Measurements from ENCODE around the gene CMTM7. TPM values are rescaled to one million over a fixed set of nuclear protein-coding genes. Genes with fewer than 3 reads are reported as not detected.

Gene CMTM7
- total and polyA plus RNA-seq, 2 experiments from 2014 or later = 32.2 to 93.6 TPM

DNA sequence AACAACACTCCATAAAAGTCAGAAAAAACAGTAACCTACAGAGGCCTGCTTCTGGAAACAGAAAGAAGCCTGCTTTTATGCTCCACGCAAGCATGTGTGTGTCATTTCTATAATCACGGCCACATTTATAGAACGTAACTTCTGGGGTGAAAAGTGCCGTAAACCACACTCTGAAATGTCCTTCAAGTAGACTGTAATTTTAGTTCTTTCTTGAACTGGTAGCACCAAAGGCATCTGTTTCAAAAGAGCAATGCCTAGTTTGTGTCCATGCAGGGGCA, 19.5 kb upstream of the CMTM7 start:
- H3K4me3 Mint-ChIP-seq = no peak overlapping the region
- Histone ChIP-seq H3F3A (replicated peaks; ENCODE audit: low read depth) (0 out of 2 replicates have a peak, but pooled peaks cover 3% of the 10 kb centered on the region), H3K27me3 (ENCODE audit: insufficient read depth) (no peaks in the 10 kb centered on the region), H3K79me2 (replicated peaks; ENCODE audit: insufficient read depth) (no peaks in the 10 kb centered on the region), H3K4me1 (ENCODE audit: insufficient read depth) (peaks cover 10% of the 10 kb centered on the region), H2AFZ (no peak overlapping the region), H4K20me1 (replicated peaks; ENCODE audit: insufficient read depth) (no peaks in the 10 kb centered on the region), H3K4me2 (no peak overlapping the region), H3K4me3 (no peak overlapping the region), H3K9me2 (ENCODE audit: insufficient read depth) (no peaks in the 10 kb centered on the region), H3K36me3 (ENCODE audit: insufficient read depth) (no peaks in the 10 kb centered on the region), H3K27ac (ENCODE audit: low read depth) (no peak overlapping the region)
- DNase-seq (ENCODE audit: low spot score) (no peak), ATAC-seq (no peak)
- H3K9me3 Mint-ChIP-seq = no peaks in the 10 kb centered on the region
- no peaks in the 10 kb centered on the region for H3K36me3 Mint-ChIP-seq (ENCODE audit: low read depth)
- peaks cover 12% of the 10 kb centered on the region for H3K4me1 Mint-ChIP-seq
- H3K27me3 Mint-ChIP-seq (ENCODE audit: insufficient read depth, low read depth, poor library complexity) = no peaks in the 10 kb centered on the region
- H3K27ac Mint-ChIP-seq = no peak overlapping the region
- no peak for TF ChIP-seq NANOG (IDR thresholded peaks at IDR 0.05; ENCODE audit: borderline replicate concordance)

DNA sequence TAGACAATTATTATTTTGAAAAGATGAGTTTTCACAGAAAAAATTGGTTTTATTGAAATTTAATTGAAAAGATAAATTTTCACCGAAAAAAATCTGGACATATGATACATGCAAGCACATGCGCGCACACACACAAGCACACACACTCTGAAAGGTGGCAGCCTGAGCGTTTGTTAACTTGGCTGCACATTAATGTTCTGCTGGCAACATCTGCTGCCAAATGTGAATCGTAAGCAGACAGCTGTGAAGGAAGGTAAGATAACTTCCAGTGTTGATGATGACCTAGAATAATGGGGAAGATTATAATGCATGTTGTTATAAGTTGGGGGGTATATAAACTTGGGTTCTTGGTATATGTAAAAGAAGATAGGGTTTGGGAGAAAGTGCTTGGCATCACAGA, 18.4 kb upstream of the CMTM7 start:
- no peak overlapping the region for H3K27ac ChIP-seq (ENCODE audit: low read depth)
- no peaks in the 10 kb centered on the region for H3F3A ChIP-seq (replicated peaks; ENCODE audit: low read depth)
- no peaks in the 10 kb centered on the region for H3K79me2 ChIP-seq (replicated peaks; ENCODE audit: insufficient read depth)
- 0 out of 2 replicates have a peak, but pooled peaks cover under 1% of the 10 kb centered on the region for H3K4me1 ChIP-seq (ENCODE audit: insufficient read depth)
- Mint-ChIP-seq H3K4me1 (peaks cover 3% of the 10 kb centered on the region; the same call in 1 of the 3 replicates), H3K4me3 (no peak overlapping the region), H3K27ac (no peak overlapping the region), H3K27me3 (ENCODE audit: insufficient read depth, low read depth, poor library complexity) (no peaks in the 10 kb centered on the region), H3K36me3 (ENCODE audit: low read depth) (no peaks in the 10 kb centered on the region), H3K9me3 (no peaks in the 10 kb centered on the region)
- DNase-seq (ENCODE audit: low spot score) = no peak
- no peaks in the 10 kb centered on the region for H4K20me1 ChIP-seq (replicated peaks; ENCODE audit: insufficient read depth)
- no peaks in the 10 kb centered on the region for H3K27me3 ChIP-seq (ENCODE audit: insufficient read depth)
- H3K4me3 ChIP-seq = no peak overlapping the region
- ATAC-seq = no peak
- H3K4me2 ChIP-seq = no peak overlapping the region
- H2AFZ ChIP-seq = no peak overlapping the region
- TF ChIP-seq, protein P1, sequence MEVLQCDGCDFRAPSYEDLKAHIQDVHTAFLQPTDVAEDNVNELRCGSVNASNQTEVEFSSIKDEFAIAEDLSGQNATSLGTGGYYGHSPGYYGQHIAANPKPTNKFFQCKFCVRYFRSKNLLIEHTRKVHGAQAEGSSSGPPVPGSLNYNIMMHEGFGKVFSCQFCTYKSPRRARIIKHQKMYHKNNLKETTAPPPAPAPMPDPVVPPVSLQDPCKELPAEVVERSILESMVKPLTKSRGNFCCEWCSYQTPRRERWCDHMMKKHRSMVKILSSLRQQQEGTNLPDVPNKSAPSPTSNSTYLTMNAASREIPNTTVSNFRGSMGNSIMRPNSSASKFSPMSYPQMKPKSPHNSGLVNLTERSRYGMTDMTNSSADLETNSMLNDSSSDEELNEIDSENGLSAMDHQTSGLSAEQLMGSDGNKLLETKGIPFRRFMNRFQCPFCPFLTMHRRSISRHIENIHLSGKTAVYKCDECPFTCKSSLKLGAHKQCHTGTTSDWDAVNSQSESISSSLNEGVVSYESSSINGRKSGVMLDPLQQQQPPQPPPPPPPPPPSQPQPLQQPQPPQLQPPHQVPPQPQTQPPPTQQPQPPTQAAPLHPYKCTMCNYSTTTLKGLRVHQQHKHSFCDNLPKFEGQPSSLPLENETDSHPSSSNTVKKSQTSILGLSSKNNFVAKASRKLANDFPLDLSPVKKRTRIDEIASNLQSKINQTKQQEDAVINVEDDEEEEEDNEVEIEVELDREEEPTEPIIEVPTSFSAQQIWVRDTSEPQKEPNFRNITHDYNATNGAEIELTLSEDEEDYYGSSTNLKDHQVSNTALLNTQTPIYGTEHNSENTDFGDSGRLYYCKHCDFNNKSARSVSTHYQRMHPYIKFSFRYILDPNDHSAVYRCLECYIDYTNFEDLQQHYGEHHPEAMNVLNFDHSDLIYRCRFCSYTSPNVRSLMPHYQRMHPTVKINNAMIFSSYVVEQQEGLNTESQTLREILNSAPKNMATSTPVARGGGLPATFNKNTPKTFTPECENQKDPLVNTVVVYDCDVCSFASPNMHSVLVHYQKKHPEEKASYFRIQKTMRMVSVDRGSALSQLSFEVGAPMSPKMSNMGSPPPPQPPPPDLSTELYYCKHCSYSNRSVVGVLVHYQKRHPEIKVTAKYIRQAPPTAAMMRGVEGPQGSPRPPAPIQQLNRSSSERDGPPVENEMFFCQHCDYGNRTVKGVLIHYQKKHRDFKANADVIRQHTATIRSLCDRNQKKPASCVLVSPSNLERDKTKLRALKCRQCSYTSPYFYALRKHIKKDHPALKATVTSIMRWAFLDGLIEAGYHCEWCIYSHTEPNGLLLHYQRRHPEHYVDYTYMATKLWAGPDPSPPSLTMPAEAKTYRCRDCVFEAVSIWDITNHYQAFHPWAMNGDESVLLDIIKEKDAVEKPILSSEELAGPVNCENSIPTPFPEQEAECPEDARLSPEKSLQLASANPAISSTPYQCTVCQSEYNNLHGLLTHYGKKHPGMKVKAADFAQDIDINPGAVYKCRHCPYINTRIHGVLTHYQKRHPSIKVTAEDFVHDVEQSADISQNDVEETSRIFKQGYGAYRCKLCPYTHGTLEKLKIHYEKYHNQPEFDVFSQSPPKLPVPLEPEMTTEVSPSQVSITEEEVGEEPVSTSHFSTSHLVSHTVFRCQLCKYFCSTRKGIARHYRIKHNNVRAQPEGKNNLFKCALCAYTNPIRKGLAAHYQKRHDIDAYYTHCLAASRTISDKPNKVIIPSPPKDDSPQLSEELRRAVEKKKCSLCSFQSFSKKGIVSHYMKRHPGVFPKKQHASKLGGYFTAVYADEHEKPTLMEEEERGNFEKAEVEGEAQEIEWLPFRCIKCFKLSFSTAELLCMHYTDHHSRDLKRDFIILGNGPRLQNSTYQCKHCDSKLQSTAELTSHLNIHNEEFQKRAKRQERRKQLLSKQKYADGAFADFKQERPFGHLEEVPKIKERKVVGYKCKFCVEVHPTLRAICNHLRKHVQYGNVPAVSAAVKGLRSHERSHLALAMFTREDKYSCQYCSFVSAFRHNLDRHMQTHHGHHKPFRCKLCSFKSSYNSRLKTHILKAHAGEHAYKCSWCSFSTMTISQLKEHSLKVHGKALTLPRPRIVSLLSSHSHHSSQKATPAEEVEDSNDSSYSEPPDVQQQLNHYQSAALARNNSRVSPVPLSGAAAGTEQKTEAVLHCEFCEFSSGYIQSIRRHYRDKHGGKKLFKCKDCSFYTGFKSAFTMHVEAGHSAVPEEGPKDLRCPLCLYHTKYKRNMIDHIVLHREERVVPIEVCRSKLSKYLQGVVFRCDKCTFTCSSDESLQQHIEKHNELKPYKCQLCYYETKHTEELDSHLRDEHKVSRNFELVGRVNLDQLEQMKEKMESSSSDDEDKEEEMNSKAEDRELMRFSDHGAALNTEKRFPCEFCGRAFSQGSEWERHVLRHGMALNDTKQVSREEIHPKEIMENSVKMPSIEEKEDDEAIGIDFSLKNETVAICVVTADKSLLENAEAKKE (CRISPR knock-in tag; IDR thresholded peaks at IDR 0.05) = no peak
- TF ChIP-seq ZNF114 (CRISPR knock-in tag; IDR thresholded peaks at IDR 0.05) (no peak), JUNB (IDR thresholded peaks at IDR 0.05; ENCODE audit: unreplicated experiment) (no peak)
- TF ChIP-seq, protein P2, sequence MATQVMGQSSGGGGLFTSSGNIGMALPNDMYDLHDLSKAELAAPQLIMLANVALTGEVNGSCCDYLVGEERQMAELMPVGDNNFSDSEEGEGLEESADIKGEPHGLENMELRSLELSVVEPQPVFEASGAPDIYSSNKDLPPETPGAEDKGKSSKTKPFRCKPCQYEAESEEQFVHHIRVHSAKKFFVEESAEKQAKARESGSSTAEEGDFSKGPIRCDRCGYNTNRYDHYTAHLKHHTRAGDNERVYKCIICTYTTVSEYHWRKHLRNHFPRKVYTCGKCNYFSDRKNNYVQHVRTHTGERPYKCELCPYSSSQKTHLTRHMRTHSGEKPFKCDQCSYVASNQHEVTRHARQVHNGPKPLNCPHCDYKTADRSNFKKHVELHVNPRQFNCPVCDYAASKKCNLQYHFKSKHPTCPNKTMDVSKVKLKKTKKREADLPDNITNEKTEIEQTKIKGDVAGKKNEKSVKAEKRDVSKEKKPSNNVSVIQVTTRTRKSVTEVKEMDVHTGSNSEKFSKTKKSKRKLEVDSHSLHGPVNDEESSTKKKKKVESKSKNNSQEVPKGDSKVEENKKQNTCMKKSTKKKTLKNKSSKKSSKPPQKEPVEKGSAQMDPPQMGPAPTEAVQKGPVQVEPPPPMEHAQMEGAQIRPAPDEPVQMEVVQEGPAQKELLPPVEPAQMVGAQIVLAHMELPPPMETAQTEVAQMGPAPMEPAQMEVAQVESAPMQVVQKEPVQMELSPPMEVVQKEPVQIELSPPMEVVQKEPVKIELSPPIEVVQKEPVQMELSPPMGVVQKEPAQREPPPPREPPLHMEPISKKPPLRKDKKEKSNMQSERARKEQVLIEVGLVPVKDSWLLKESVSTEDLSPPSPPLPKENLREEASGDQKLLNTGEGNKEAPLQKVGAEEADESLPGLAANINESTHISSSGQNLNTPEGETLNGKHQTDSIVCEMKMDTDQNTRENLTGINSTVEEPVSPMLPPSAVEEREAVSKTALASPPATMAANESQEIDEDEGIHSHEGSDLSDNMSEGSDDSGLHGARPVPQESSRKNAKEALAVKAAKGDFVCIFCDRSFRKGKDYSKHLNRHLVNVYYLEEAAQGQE (IDR thresholded peaks at IDR 0.05; ENCODE audit: unreplicated experiment) = no peak
- no peaks in the 10 kb centered on the region for H3K9me2 ChIP-seq (ENCODE audit: insufficient read depth)
- no peaks in the 10 kb centered on the region for H3K36me3 ChIP-seq (ENCODE audit: insufficient read depth)
